ENCODE results near the gene RPP25L.

RPP25L gene

GRCh38 chr9:34574571-34574970, 37.3 kb downstream of the RPP25L start:
- peaks cover 21% of the 10 kb centered on the region for H3K27me3 ChIP-seq (ENCODE audit: control insufficient read depth, insufficient read depth, low read length)
- no peaks in the 10 kb centered on the region for H3K36me3 ChIP-seq (ENCODE audit: control insufficient read depth, insufficient read depth, low read length)
- H3K9ac ChIP-seq (ENCODE audit: low read length): no peak overlapping the region
- no peak overlapping the region for H3K27ac ChIP-seq (ENCODE audit: low read depth, low read length)
- H3K4me3 ChIP-seq (ENCODE audit: low read length): no peak overlapping the region
- H3K4me1 ChIP-seq (ENCODE audit: control insufficient read depth, insufficient read depth, low read length): peaks cover 3% of the 10 kb centered on the region

- Histone ChIP-seq H3K4me1 (ENCODE audit: control insufficient read depth, insufficient read depth, low read length) (peaks cover 3% of the 10 kb centered on the region), H3K27ac (ENCODE audit: low read depth, low read length) (no peak overlapping the region), H3K36me3 (ENCODE audit: control insufficient read depth, insufficient read depth, low read length) (no peaks in the 10 kb centered on the region), H3K9ac (ENCODE audit: low read length) (no peak overlapping the region), H3K27me3 (ENCODE audit: control insufficient read depth, insufficient read depth, low read length) (peaks cover 18% of the 10 kb centered on the region), H3K4me3 (ENCODE audit: low read length) (no peak overlapping the region)
Measured at GRCh38 chr9:34573599-34574325, 38.1 kb downstream of the RPP25L start.

- Histone ChIP-seq H3K27me3 (ENCODE audit: control insufficient read depth, insufficient read depth, low read length) (peaks cover 11% of the 10 kb centered on the region), H3K36me3 (ENCODE audit: control insufficient read depth, insufficient read depth, low read length) (no peaks in the 10 kb centered on the region), H3K4me3 (ENCODE audit: low read length) (no peak overlapping the region), H3K27ac (ENCODE audit: low read depth, low read length) (no peak overlapping the region), H3K4me1 (ENCODE audit: control insufficient read depth, insufficient read depth, low read length) (no peaks in the 10 kb centered on the region), H3K9ac (ENCODE audit: low read length) (no peak overlapping the region)
Measured at GRCh38 chr9:34572628-34573027, 39.3 kb downstream of the RPP25L start.

GRCh38 chr9:34572092-34572491, 39.8 kb downstream of the RPP25L start:
- H3K36me3 ChIP-seq (ENCODE audit: control insufficient read depth, insufficient read depth, low read length): no peaks in the 10 kb centered on the region
- H3K4me3 ChIP-seq (ENCODE audit: low read length): no peak overlapping the region
- peaks cover 6% of the 10 kb centered on the region for H3K27me3 ChIP-seq (ENCODE audit: control insufficient read depth, insufficient read depth, low read length)
- H3K4me1 ChIP-seq (ENCODE audit: control insufficient read depth, insufficient read depth, low read length): no peaks in the 10 kb centered on the region
- no peak overlapping the region for H3K27ac ChIP-seq (ENCODE audit: low read depth, low read length)
- no peak overlapping the region for H3K9ac ChIP-seq (ENCODE audit: low read length)

- H3K27me3 ChIP-seq (ENCODE audit: control insufficient read depth, insufficient read depth, low read length): peaks cover 2% of the 10 kb centered on the region
- H3K4me1 ChIP-seq (ENCODE audit: control insufficient read depth, insufficient read depth, low read length): no peaks in the 10 kb centered on the region
- no peak overlapping the region for H3K4me3 ChIP-seq (ENCODE audit: low read length)
- H3K9ac ChIP-seq (ENCODE audit: low read length): no peak overlapping the region
- H3K36me3 ChIP-seq (ENCODE audit: control insufficient read depth, insufficient read depth, low read length): no peaks in the 10 kb centered on the region
- no peak overlapping the region for H3K27ac ChIP-seq (ENCODE audit: low read depth, low read length)
Measured at GRCh38 chr9:34571481-34571810, 40.5 kb downstream of the RPP25L start.

- H3K4me1 ChIP-seq (ENCODE audit: control insufficient read depth, insufficient read depth, low read length): no peaks in the 10 kb centered on the region
- no peaks in the 10 kb centered on the region for H3K36me3 ChIP-seq (ENCODE audit: control insufficient read depth, insufficient read depth, low read length)
- H3K27me3 ChIP-seq (ENCODE audit: control insufficient read depth, insufficient read depth, low read length): peaks cover 2% of the 10 kb centered on the region
- H3K4me3 ChIP-seq (ENCODE audit: low read length): no peak overlapping the region
- no peak overlapping the region for H3K9ac ChIP-seq (ENCODE audit: low read length)
- no peak overlapping the region for H3K27ac ChIP-seq (ENCODE audit: low read depth, low read length)
Measured at GRCh38 chr9:34570809-34571480, 41.0 kb downstream of the RPP25L start.

- Histone ChIP-seq H3K4me1 (ENCODE audit: control insufficient read depth, insufficient read depth, low read length) (no peaks in the 10 kb centered on the region), H3K36me3 (ENCODE audit: control insufficient read depth, insufficient read depth, low read length) (no peaks in the 10 kb centered on the region), H3K9ac (ENCODE audit: low read length) (no peak overlapping the region), H3K27ac (ENCODE audit: low read depth, low read length) (no peak overlapping the region), H3K4me3 (ENCODE audit: low read length) (no peak overlapping the region), H3K27me3 (ENCODE audit: control insufficient read depth, insufficient read depth, low read length) (peaks cover 2% of the 10 kb centered on the region)
Measured at GRCh38 chr9:34570376-34570775, 41.5 kb downstream of the RPP25L start.

GRCh38 chr9:34568774-34569173, 43.1 kb downstream of the RPP25L start:
- no peaks in the 10 kb centered on the region for H3K4me1 ChIP-seq (ENCODE audit: control insufficient read depth, insufficient read depth, low read length)
- H3K9ac ChIP-seq (ENCODE audit: low read length): no peak overlapping the region
- no peak overlapping the region for H3K4me3 ChIP-seq (ENCODE audit: low read length)
- no peak overlapping the region for H3K27ac ChIP-seq (ENCODE audit: low read depth, low read length)
- peaks cover 4% of the 10 kb centered on the region for H3K27me3 ChIP-seq (ENCODE audit: control insufficient read depth, insufficient read depth, low read length)
- H3K36me3 ChIP-seq (ENCODE audit: control insufficient read depth, insufficient read depth, low read length): no peaks in the 10 kb centered on the region

GRCh38 chr9:34568133-34568532, 43.8 kb downstream of the RPP25L start:
- no peak overlapping the region for H3K27ac ChIP-seq (ENCODE audit: low read depth, low read length)
- peaks cover 6% of the 10 kb centered on the region for H3K27me3 ChIP-seq (ENCODE audit: control insufficient read depth, insufficient read depth, low read length)
- H3K9ac ChIP-seq (ENCODE audit: low read length): no peak overlapping the region
- H3K4me1 ChIP-seq (ENCODE audit: control insufficient read depth, insufficient read depth, low read length): no peaks in the 10 kb centered on the region
- H3K36me3 ChIP-seq (ENCODE audit: control insufficient read depth, insufficient read depth, low read length): no peaks in the 10 kb centered on the region
- no peak overlapping the region for H3K4me3 ChIP-seq (ENCODE audit: low read length)

- Histone ChIP-seq H3K36me3 (ENCODE audit: control insufficient read depth, insufficient read depth, low read length) (no peaks in the 10 kb centered on the region), H3K27ac (ENCODE audit: low read depth, low read length) (no peak overlapping the region), H3K4me1 (ENCODE audit: control insufficient read depth, insufficient read depth, low read length) (no peaks in the 10 kb centered on the region), H3K9ac (ENCODE audit: low read length) (no peak overlapping the region), H3K27me3 (ENCODE audit: control insufficient read depth, insufficient read depth, low read length) (peaks cover 5% of the 10 kb centered on the region), H3K4me3 (ENCODE audit: low read length) (no peak overlapping the region)
Measured at GRCh38 chr9:34566972-34567371, 44.9 kb downstream of the RPP25L start.

GRCh38 chr9:34566322-34566721, 45.6 kb downstream of the RPP25L start:
- no peaks in the 10 kb centered on the region for H3K4me1 ChIP-seq (ENCODE audit: control insufficient read depth, insufficient read depth, low read length)
- no peak overlapping the region for H3K27ac ChIP-seq (ENCODE audit: low read depth, low read length)
- H3K36me3 ChIP-seq (ENCODE audit: control insufficient read depth, insufficient read depth, low read length): no peaks in the 10 kb centered on the region
- no peak overlapping the region for H3K9ac ChIP-seq (ENCODE audit: low read length)
- peaks cover 5% of the 10 kb centered on the region for H3K27me3 ChIP-seq (ENCODE audit: control insufficient read depth, insufficient read depth, low read length)
- no peak overlapping the region for H3K4me3 ChIP-seq (ENCODE audit: low read length)

GRCh38 chr9:34565856-34566255, 46.0 kb downstream of the RPP25L start:
- Histone ChIP-seq H3K27ac (ENCODE audit: low read depth, low read length) (no peak overlapping the region), H3K36me3 (ENCODE audit: control insufficient read depth, insufficient read depth, low read length) (no peaks in the 10 kb centered on the region), H3K9ac (ENCODE audit: low read length) (no peak overlapping the region), H3K4me1 (ENCODE audit: control insufficient read depth, insufficient read depth, low read length) (no peaks in the 10 kb centered on the region), H3K27me3 (ENCODE audit: control insufficient read depth, insufficient read depth, low read length) (peaks cover 5% of the 10 kb centered on the region), H3K4me3 (ENCODE audit: low read length) (no peak overlapping the region)

- H3K27ac ChIP-seq (ENCODE audit: low read depth, low read length): no peak overlapping the region
- peaks cover 8% of the 10 kb centered on the region for H3K27me3 ChIP-seq (ENCODE audit: control insufficient read depth, insufficient read depth, low read length)
- H3K4me3 ChIP-seq (ENCODE audit: low read length): no peak overlapping the region
- H3K9ac ChIP-seq (ENCODE audit: low read length): no peak overlapping the region
- H3K36me3 ChIP-seq (ENCODE audit: control insufficient read depth, insufficient read depth, low read length): no peaks in the 10 kb centered on the region
- no peaks in the 10 kb centered on the region for H3K4me1 ChIP-seq (ENCODE audit: control insufficient read depth, insufficient read depth, low read length)
Measured at GRCh38 chr9:34564617-34565016, 47.3 kb downstream of the RPP25L start.
